MM.1S (cell line): ENCODE results near the gene FOXP1.

Experiments
- DNase-seq: peaks from one replicate; pipeline ENCODE4 v3.0.0-alpha.2; 2015
- H2AFZ ChIP-seq: fragments of 300-600 bp; sonication (generic); 2 replicates; pipeline ENCODE4 v1.6.0; 2016; ENCODE audit warnings: antibody characterized with exemption, low read length
- H3F3A ChIP-seq: fragments of 300-600 bp; sonication (generic); 2 replicates; pipeline ENCODE4 v1.6.1; 2016; ENCODE audit warnings: mild to moderate bottlenecking, antibody characterized with exemption, low read length, moderate library complexity, mixed read lengths; ENCODE audit not compliant: insufficient read depth
- H3K27ac ChIP-seq: fragments of 300-600 bp; sonication (generic); 2 replicates; pipeline ENCODE4 v1.5.1; 2016; ENCODE audit warnings: mild to moderate bottlenecking, low read length
- H3K27me3 ChIP-seq: fragments of 300-600 bp; sonication (generic); replicated peaks from 2 replicates; pipeline ENCODE4 v1.6.0; 2016; ENCODE audit warnings: low read length; ENCODE audit not compliant: insufficient read depth
- H3K36me3 ChIP-seq: fragments of 300-600 bp; sonication (generic); replicated peaks from 2 replicates; pipeline ENCODE4 v1.6.1; 2016; ENCODE audit warnings: mild to moderate bottlenecking, low read length, mixed read lengths; ENCODE audit not compliant: insufficient read depth
- H3K4me1 ChIP-seq: fragments of 300-600 bp; sonication (generic); 2 replicates; pipeline ENCODE4 v1.6.1; 2016; ENCODE audit warnings: low read length, mixed read lengths
- H3K4me2 ChIP-seq: fragments of 300-600 bp; sonication (generic); 2 replicates; pipeline ENCODE4 v1.6.0; 2016; ENCODE audit warnings: low read depth, low read length
- H3K4me3 ChIP-seq: fragments of 300-600 bp; sonication (generic); 2 replicates; pipeline ENCODE4 v1.5.1; 2016; ENCODE audit warnings: low read length, mixed read lengths
- H3K79me2 ChIP-seq: fragments of 300-600 bp; sonication (generic); 2 replicates; pipeline ENCODE4 v1.6.1; 2016; ENCODE audit warnings: mixed run types, low read length, mixed read lengths
- H3K9ac ChIP-seq: fragments of 300-600 bp; sonication (generic); 2 replicates; pipeline ENCODE4 v1.6.1; 2016; ENCODE audit warnings: low read length, mixed read lengths
- H3K9me2 ChIP-seq: fragments of 300-600 bp; sonication (generic); replicated peaks from 2 replicates; pipeline ENCODE4 v1.6.1; 2016; ENCODE audit warnings: mild to moderate bottlenecking, low read length, mixed read lengths; ENCODE audit not compliant: insufficient read depth
- H3K9me3 ChIP-seq: fragments of 300-600 bp; sonication (generic); replicated peaks from 2 replicates; pipeline ENCODE4 v1.6.1; 2016; ENCODE audit warnings: mild to moderate bottlenecking, low read length, mixed read lengths; ENCODE audit not compliant: insufficient read depth
- H4K20me1 ChIP-seq: fragments of 300-600 bp; sonication (generic); 2 replicates; pipeline ENCODE4 v1.6.1; 2016; ENCODE audit warnings: mild to moderate bottlenecking, low read length, moderate library complexity, mixed read lengths; ENCODE audit not compliant: insufficient read depth
- CTCF ChIP-seq: fragments of 300-600 bp; sonication (generic); IDR thresholded peaks from 2 replicates; pipeline ENCODE4 v1.5.1; 2016; ENCODE audit warnings: antibody characterized with exemption, low read length, mixed read lengths
- EZH2 ChIP-seq: fragments of 300-600 bp; sonication (generic); optimal IDR thresholded peaks from 2 replicates; pipeline ENCODE3; 2017; ENCODE audit warnings: low read depth, mild to moderate bottlenecking, antibody characterized with exemption, low read length, mixed read lengths
- EZH2phosphoT487 ChIP-seq: fragments of 300-600 bp; sonication (generic); IDR thresholded peaks from 2 replicates; pipeline ENCODE4 v1.6.1; 2018; ENCODE audit warnings: antibody characterized with exemption, low read length

Gene FOXP1

DNA sequence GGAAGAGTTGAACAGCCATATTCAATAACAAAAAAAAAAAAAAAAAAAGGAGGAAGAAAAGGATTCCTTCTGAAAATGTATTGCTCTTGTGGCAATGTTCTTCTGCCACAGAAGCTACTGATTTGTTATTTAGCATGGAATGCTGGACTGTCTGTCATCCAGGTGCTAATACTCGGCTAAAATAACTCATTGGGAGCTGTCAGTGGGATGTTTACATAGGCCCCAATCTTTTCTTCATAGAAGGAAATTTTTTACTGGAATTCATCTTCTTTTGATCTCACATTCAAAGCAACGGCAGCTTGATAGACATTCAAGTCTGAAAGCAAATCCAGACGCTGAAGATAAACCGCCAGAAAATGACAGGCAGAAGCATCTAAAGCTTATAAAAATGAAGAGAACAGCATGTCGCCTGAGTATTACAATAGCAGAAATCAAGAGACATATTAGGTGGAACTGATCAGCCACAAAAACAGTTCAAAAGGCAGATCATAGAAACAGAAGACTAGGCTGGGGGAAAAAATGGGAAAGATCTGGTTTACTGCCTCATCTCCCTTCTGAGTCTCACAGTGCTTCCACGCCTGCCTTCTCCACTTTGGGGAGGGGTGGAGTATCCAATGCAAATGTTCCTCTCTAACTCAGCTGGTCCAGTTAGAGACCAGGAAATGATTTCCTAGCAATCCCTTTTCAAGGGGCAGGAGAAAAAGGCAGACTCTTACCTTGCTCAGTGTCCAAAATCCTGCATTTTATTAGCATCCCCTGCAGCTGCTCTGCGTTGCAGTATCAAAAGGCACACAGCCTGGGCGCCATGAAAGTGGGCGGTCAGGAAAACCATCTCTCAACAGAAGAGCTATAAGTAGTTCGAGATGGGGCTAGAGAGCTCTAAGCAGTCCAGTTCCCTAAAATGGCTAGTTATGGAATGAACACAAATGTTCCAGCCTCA is 451.9 kb downstream of the FOXP1 start:
- H3K4me2 ChIP-seq = no peak overlapping the region
- no peaks in the 10 kb centered on the region for H3K4me1 ChIP-seq
- H3K9ac ChIP-seq = no peak overlapping the region
- H3F3A ChIP-seq = no peaks in the 10 kb centered on the region
- H3K9me3 ChIP-seq = no peaks in the 10 kb centered on the region
- no peaks in the 10 kb centered on the region for H4K20me1 ChIP-seq
- H3K79me2 ChIP-seq = no peaks in the 10 kb centered on the region
- H3K27ac ChIP-seq = no peak overlapping the region
- DNase-seq = no peak
- H3K36me3 ChIP-seq = no peaks in the 10 kb centered on the region
- no peaks in the 10 kb centered on the region for H3K9me2 ChIP-seq
- H3K27me3 ChIP-seq = no peaks in the 10 kb centered on the region
- H2AFZ ChIP-seq = no peak overlapping the region
- no peak overlapping the region for H3K4me3 ChIP-seq
- TF ChIP-seq EZH2 = no peak
- no peak for TF ChIP-seq CTCF
- no peak for TF ChIP-seq EZH2phosphoT487

DNA sequence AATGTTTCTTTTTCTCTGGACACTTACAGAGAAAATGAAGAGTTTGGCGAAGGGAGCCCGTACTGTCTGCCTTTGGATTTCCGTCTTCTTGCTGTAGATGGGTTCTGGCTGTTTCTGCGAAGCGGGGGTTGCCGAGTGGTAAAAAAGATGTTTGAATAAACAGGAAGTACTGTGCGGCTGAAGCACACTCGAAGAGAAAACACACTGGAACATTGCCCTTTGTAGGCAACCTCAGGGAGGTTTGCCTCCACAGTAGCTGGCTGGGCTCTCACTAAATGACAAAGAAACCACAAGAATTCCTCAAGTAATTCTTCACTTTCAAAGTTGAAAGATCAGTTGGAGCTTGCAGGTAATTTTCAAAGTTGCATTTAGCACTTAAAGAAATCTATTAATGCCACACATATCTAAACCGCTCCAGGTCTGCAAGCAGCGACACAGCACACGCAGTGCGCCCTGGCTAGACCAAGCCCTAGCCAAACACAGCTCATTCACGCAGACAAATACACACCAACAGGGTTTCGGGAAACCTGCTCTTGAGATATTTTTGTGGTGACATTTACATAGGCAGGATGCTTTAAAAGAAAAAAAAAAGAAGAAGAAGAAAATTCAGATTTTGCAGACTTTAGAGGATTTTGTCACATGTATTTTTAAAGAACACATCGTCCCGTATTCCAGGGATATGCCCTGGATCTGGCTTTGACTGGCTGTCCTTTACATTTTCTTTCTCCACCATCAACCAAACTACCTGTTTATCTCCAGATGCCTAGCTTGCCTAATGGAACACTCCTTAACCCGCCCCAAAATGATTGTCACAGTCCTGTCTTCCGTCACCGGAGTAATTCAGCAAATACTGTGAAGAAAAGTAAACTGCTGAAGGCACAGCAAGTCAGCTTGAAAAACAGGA is 452.8 kb downstream of the FOXP1 start:
- Histone ChIP-seq H3K9me2 (no peaks in the 10 kb centered on the region), H4K20me1 (no peaks in the 10 kb centered on the region), H3F3A (no peaks in the 10 kb centered on the region), H3K9me3 (no peaks in the 10 kb centered on the region), H3K79me2 (no peaks in the 10 kb centered on the region), H3K9ac (peak overlapping the region; percentile 56; the same call in 1 of the 2 replicates), H3K27ac (peak overlapping the region; percentile 37; the same call in 1 of the 2 replicates), H3K4me3 (peak overlapping the region; percentile 61), H3K36me3 (no peaks in the 10 kb centered on the region), H2AFZ (peak overlapping the region; percentile 64), H3K4me1 (no peaks in the 10 kb centered on the region), H3K4me2 (peak overlapping the region; percentile 60), H3K27me3 (no peaks in the 10 kb centered on the region)
- TF ChIP-seq CTCF (no peak), EZH2phosphoT487 (no peak), EZH2 (no peak)
- peak; percentile 79 for DNase-seq

DNA sequence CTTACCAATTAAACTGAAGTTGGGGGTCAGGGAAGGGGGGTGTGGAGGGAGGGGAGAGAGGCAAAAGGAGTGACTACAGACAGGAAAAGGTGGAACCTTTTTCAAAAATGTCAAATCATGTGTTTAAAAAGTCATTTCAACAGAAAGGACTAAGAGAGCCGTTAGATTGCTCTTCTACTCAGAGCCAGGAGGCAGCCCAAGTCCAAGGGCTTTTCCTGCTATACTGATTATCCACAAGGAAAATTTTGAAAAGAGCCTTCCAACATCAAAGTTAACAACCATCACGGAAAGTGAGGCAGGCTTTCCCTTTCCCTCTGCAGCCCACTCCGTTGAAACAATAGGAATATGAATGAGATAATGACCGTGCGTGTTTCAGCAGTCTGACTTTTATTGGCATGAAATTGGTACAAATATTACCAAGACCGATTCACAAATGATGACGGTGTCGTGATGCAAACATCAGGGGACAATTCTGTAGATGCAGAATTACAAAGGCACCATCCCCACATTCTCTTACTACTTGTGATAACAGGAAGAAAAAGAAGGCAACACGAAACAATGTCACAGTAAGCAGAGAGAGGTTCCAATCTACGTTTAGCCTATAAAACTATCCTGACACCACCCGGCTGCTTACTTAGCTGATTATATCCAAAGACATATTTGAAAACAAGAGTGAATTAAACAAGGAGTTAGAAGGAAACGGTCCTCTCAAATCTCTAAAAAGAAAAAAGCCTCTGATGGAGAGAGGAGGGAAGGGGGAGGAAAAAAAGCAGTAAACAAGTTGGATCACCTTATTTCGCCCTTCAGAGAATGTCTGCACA is 453.7 kb downstream of the FOXP1 start:
- Histone ChIP-seq H3K79me2 (no peaks in the 10 kb centered on the region), H4K20me1 (no peaks in the 10 kb centered on the region), H3K27ac (peak overlapping the region; percentile 37; the same call in 1 of the 2 replicates), H3K4me3 (peak overlapping the region; percentile 61), H3K9me3 (no peaks in the 10 kb centered on the region), H2AFZ (peak overlapping the region; percentile 64), H3K36me3 (no peaks in the 10 kb centered on the region), H3K4me1 (no peaks in the 10 kb centered on the region), H3K27me3 (no peaks in the 10 kb centered on the region), H3K9ac (peak overlapping the region; percentile 56; the same call in 1 of the 2 replicates), H3K4me2 (peak overlapping the region; percentile 60), H3K9me2 (no peaks in the 10 kb centered on the region), H3F3A (no peaks in the 10 kb centered on the region)
- peak; percentile 19 for DNase-seq
- no peak for TF ChIP-seq EZH2
- TF ChIP-seq EZH2phosphoT487 = no peak
- TF ChIP-seq CTCF = no peak
